NK-92 treated with Interleukin-12 subunit alpha and Interleukin-12 subunit beta, amount 100 ng/mL, for 24 hours (cell line): ENCODE results near the gene CC2D2A.

Experiments used
- DNase-seq: peaks from one replicate; lab custom pipeline; 2025; lab: John Stamatoyannopoulos, UW

Gene CC2D2A

DNA sequence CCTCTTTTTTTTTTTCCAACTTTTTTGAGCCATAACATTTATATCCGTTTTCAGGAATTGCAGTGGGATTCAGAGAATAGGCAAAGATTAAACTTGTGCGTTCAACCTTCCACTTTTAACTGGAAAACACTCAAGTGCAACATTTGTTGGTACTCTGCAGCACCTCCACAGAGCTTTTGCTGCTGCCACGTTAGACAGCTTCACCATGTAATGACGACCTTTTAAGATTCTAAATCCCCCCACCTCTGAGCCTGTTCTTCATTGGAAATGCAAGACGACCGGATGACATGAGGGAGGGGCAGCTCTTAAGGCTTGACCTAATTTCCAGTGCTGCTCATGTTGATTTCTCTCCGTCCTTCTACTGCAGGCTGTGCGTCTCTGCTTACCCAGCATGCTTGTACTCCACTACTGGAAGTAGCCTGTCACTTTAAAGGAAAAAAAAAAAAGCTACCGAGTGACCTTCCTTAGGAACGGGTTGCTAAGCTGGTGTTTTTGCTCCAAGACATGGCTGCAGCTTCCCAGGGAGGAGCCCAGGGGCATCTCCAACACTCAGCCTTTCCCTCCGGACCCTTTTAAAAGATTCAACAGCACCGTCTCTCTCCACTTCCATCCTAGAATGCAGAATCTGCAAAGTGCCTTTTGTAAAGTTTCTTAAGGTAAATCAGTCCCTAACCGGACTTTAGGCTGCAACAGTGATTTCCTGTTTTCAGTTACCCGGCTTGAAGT, at the start of gene CC2D2A:
Gene CC2D2A (plus strand): TSS at position 481 of the 726 bp plus-strand sequence. CDS start 6,051 bp downstream, outside the sequence.
- no peak for DNase-seq

DNA sequence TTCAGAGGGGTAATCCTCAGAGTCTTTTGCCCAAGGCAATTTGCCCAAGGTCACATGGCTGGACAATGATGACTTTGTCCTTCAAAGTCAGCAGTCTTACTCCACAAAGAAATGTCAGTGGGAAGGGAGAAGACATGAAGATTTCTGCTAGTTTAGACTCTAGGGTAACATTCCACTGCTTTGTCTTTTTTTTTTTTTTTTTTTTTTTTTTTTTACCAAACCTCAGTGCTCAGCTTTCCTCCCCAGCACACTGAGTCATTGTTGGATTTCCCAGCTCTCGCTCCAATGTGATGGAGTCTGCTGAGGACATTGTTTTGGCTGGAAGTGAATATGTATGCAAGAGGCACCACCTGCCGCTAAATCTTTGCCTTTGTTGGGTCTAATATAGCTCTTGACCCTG, 49.0 kb upstream of the CC2D2A start:
- DNase-seq: no peak

DNA sequence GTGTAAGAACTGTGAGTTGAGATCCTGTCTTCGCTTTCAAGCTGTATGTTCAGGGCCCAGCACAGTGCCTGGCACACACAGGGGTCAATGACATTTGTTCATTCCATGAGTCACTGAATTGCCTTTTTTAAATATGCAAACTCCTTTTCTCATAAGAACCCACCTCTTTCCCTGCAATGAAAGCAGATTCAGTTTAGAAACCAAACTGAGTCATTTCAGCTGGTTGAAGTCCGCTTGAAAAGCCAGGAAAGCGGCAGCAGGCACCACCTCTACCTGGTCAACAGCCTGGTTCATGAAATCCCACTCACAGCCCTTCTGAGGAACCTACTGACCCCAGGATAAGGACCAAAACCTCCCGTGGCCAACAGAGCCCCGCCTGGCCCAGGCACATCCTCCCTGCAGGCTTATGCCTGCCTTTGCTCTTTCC, 46.4 kb upstream of the CC2D2A start:
- DNase-seq: no peak

DNA sequence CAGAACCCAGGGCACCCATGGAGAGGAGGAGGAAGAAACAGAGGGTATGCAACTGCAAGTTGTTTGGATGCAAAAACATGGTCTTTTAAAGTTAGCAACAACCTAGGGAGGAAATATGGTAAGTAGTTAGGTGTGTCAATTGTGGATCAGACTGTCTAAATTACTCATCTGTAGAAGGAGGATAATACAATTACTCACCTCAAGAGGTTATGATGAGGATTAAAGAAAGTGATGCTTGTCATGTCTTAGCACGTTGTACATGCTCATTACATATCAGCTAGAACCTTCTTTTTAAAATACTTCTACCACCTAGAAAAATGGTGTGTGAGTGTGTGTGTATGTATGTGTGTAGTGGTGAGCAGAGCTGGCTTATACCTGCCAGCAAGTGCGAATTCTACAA, 44.2 kb upstream of the CC2D2A start:
- DNase-seq: no peak

DNA sequence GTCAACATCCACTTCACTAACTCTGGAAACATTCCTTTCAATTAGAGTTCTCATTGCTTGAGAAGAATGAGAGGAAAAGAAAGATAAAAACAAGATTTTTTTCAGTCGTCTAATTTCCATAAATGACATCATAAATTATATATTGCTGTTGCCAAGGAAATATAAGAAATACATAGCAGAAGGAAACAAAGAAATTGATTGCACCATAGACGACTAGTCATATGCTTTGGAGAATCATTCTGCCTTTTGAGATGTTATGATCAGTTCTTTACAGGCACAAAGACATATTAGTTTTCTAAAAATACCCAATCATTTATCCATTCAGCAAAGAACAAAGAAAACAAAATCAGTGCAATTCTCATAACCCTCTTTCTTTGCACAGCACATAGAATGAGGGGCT, 42.5 kb upstream of the CC2D2A start:
- DNase-seq: no peak

DNA sequence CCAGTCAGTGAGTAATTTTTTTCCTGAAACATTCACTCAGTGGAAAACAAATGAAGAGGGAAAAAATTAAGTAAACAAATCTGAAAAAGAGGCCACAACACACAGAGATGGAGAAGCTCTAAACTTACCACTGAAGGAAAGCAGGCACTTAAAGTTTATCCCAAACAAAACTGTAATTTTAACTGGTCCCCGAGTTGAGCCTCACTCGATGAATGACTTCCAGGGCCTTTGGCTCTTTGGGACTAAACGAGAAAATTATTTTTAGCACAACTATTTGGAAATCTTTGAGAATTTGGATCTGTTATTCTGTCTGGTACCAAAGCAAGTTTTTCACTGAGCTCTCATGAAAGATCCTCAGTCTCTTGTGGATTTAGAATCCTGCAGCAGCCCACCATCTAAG, 42.0 kb upstream of the CC2D2A start, which contains the start of gene C1QTNF7:
Gene C1QTNF7 (plus strand): TSS at position 333 of the 400 bp plus-strand sequence. CDS start 7,711 bp downstream, outside the sequence.
- DNase-seq: no peak

DNA sequence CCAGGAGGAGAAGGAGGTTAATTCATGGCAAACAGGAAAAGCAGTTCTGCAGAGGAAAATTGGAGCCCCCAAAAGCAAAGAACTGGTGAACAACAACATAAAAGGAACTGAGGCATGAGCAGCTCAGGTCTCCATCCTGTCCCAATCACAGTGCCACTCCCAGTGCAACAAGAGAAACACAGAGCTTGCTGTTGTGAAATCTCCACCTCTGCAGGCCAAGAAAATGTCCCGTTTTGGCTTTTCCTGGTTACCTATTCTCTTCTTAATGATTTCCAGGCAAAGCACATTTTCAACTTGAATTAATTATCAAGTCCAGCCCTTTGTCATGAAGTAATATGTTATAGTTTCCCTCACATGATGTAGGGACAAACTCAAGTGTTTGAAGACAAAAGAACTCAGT, 41.1 kb upstream of the CC2D2A start:
- no peak for DNase-seq

DNA sequence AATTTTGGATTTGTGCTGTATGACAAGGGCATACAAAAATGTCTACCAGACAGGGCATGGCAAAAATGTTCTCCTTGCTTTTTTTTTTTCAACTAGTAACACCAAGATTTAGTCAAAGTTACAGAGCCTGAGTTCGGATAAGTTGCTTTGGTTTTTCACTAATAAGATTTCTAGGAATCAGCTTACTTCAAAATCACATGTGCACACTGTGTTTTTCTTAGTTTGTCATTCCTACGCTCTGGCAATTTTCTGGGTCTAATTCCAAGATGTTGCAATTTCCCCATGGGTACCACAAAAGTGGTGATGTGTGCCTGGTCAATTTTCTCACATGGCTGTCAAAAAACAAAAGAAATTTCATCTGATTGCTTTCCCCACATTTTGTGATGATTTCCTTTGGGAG, 35.6 kb upstream of the CC2D2A start:
- no peak for DNase-seq

DNA sequence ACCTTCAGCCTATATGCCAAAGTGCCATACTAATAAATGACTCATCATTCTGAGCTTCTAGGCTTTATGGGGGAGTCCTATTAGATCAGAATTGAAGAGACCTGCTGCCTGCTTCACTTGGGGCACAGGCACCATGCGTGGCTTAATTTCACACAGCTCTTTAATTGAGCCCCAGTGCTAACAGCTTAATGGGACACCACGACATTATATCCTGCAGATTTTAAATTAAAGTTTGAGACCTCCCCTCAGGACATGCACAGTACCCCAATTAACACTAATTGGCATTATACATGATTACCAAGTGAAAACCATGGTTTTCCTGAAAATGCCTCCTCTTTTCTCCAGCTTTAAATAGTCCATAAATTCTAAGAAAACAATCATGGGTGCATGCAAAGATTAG, 35.0 kb upstream of the CC2D2A start:
- no peak for DNase-seq

DNA sequence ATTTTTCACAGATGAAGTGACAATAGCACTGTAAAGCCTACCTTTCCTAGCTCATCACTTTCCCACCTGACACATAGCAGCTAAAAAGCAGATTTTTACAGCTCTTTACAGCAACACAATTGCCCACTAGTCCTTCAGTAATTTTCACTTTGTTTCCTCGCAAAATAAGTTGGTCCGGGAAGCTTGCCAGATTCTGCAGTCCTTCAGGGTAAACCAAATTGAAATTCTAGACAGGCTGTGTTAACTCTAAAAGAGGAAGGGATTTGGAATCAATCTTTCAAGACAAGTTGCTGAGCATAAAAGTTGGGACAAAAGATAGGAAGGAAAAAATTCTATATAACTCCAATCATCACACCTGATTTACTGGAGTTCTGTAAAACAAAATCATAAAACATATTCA, 33.2 kb upstream of the CC2D2A start:
- no peak for DNase-seq

DNA sequence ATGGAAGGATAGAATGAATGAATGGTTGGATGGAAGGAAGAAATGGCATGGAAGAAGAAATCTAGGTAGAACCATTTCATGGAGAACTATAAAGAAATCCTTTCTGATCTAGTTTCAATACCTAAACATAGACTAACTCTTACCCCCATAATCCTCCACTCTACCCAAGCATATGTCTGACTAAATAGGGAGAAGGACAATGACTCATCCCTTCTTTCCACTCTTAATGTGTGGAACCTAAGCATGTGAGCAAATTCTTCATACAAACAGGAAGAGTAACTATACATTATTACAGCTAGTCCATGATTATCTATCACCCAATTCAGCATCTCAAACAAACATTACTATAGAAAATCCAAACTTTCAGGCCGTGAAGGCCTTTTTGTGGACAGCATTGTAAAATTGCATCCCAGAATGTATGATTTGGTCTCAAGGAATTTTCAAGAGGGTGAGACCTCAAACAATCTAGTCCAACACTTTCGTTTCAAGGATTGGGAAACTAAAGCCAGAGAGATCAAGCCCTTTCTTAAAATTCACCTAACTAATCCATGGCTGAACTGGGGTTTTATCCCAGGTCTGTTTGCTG, 30.6 kb upstream of the CC2D2A start:
- DNase-seq: no peak

DNA sequence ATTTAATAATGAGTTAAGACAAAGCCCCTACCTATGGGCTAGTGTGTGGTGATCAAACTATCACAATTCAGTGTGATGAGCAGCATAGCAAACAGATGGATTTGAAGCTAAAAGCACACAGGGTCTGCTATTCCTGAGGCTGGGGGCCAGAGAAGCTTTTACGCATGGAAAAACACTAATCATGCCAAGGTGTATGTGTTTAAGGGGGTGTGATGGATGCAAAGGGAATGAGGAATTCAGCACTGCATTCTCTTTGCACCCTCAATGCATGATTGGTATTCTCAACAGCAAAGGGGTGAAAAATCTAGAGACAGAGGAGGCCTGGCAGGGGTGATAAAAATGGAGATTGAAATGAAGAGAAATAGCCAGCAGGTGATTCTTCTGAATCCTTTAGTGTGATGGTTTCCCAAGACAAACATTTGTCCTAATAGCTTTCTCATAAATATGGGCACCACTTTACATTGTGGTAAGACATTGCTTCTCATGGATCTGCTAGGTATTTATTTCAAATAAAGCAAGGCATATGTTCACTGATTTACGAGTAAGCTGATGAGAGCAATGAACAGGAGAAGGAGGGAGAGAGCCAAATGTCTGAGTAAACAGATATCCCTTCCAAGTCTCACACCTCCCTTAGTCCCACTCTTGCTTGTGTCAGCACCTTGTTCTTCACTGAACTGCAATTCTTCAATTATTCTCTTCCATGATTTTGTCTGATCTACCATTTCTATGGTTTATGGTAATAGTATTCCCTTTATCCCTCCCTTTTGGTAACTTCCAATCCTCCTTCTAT, 26.1 kb upstream of the CC2D2A start:
- no peak for DNase-seq

DNA sequence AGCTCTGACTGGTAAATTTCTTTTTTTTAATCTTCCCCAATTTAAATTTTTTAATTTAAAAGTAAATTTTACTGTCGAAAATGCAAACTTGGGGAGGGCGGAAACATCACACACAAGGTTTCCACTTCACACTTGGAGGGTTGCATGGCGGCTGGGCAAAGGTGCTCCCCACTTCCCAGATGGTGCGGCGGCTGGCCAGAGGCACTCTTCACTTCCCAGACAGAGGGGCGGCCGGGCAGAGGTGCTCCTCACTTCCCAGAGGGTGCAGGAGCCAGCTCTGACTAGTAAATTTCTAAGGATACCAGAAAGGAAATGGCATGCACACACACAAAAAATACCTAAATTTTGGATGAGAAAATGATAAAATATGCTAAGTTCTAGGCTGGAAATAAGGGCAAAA, 25.4 kb upstream of the CC2D2A start:
- DNase-seq: no peak

DNA sequence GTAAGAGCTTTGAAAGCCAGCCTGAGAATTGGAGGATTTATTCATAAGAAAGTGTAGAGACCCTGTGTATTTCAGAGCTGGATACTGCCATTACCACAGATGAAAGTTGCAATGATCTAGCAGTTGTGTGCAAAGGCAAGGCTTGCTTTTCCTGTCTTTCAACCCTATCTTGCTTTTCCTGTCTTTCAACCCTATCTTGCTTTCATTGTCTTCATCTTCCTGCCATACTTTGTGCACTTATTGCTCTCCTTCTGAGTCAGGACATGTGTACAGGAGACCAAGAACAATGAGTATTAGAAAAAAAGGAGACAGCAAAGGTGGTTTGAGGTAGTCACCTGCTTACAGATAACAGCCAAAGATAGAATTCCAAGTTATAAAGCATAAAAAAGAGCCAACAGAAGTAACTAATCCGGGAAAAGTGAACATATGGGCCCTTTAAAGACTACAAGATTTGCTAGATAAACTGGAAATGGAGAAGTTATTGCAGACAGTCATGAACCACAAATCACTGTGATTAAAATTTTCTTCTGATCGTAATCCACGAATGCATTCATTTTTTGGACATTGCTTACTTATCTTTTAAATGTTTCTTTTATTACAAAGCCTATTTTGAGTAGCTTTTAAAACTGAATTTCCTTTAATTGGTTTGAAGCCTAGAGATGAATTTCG, 24.7 kb upstream of the CC2D2A start:
- DNase-seq: no peak

DNA sequence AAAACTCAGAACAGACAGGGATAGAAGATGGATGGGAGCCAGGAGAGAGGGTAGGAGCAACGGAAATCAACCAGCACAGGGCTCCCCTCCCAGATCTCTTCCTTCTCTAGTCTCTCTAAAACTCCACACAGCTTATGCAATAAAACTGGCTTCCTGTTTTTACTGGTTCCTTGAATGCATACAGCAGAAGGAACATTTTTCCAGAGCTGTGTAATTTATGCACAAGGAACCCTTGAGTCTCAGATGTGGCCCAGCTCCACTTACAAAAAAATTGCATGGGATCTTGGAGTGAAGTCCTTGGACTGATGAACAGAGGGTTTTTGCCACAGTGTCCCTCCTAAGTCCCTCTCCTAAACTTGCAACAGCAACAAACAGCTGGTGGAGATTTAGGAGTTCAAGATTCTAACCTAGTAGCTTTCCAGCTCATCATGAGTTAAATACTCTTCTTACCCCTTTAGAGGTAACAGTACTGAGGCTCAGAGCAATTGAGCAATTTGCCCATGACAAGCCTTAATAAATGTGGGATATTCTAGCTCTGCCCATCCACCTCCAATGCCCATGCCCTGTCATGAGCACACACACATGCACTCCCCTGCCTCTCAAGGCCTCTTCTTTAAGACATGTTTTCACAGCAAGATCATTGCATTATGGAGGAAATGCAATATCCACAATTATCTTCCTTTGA, 18.4 kb upstream of the CC2D2A start:
- no peak for DNase-seq

DNA sequence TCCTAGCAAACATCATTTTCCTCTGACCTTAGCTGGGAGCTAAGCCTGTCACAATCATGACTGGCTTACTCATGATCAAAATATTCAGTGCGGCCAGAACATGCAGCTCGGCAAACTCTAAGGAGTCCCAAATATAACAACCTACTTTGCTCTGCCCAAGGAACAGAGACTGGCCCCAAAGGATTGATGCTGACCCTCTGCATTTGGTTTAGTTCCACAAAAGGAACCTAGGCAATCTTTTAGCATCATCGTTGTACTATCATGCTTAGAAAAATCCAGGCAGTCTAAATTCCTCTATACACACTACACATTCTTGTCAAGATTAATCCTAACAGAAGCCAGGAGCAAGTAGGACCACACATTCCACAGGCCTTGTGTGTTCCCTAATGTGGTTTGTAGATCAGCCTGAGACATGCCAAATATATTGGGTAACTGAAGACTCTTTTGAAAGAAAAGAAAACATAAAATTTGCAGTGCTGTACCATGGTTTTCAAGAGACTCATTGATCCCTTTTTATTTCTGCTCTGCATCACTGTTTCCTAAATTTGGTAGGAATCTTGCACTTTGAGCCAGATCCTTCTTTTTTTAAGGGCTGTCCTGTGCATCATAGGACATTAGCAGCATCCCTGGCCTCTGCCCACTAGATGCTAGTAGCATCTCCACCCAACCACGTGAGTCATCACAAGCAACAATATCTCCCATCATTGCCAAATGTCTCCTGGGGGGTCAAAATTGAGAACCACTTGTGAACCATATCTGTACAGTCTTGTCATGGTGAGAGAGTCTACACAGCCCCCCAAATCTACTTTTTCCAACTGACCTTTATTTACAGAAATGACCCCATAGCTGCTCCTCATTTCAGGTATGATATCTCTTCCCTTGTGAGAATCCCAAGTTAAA, 17.6 kb upstream of the CC2D2A start:
- DNase-seq: no peak

DNA sequence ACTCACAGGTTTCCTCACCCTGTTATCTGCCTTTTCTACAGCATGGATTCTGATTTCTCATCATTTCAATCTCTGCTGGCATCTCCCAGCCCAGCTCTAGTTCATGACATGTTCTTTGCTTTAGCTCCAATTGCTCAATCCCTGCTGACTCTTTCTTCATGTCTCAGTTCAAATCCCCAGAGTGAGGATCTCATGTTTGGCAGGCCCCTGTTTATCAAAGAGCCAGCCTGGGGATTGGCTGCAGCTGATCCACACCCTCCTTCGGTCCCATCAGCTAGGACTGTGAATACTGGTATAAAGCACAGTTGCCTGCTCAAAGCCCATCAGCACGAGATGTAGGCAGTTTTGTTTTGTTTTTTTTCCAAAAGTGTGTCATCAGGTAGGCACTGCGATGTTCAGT, 14.4 kb upstream of the CC2D2A start:
- no peak for DNase-seq

DNA sequence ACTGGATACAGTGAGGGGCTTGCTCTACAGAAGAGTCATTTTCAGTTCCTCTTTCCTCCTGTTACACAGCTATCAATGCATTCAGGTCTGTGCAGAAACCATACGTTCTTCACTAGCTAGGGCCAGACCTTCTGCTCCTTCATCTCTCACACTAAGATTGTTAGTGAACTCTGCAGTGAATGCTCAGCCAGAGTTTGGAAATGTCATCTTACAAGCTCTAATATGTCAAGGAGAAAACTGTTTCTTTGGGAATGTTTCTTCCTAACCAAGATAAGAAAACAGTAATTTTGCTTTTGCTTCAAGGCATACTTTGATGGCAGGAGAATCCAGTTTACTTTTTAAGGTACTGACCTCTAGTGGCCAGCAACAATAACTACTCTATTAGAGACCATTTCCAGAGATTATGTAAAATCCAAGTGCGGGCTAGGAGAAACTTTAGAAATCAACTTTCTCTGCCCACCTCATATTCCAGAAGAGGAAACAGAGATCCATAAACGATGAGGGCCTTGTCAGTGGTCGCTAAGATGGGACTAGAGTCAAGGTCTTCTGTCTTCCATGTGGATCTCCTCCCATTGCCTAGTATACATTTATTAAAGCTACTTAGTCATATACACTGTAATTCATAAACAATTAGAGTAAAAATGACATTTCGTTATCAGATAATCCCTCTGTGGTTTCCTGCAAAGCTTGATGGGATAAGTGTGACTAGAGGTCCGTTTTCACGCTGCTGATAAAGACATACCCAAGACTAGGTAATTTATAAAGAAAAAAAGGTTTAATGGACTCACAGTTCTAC, 12.1 kb upstream of the CC2D2A start:
- no peak for DNase-seq

DNA sequence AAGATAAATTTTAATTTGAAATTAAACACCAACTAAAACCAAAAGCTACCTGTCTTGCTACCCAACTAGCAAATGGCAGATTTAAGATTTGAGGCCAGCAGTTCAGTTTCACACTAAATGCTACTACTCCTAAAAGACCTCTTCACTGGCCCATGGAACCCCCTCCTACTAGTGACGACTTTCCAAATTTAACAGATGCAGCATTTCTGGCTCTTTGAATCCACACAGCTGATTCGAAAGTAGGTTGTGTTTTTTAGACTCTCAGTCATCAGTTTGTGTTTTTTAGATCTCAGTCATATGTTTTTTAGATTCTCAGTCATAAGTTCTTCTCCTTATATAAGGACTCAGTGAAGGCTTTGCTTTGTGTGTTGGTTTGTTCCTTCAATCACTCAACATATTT, 11.1 kb upstream of the CC2D2A start:
- no peak for DNase-seq

DNA sequence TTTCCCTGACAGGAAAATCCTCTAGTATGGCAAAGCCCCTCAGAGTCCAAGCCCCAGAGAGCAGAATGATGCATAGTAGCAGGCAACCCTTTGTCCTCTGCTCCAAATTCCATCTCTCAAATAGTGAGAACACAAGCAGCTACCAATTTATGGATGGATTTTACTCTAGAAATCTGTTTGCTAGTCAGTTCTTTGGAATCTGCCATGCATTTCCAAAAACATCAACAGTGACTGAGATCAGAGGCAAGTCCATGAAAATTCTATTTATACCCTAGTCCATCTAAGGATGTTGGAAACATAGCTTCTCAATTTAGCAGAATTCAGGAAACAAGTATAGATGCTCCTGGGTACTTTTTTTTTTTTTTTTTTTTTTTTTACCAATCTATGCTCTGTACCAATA, 10.0 kb upstream of the CC2D2A start:
- DNase-seq: no peak
